SK-N-MC (cell line): ENCODE data around the gene HBE1.
"Not testable (repeated sequence)": the region's sequence is repeated elsewhere in the genome, so short reads cannot be mapped to it uniquely, and the experiment has no call there.

Experiments used
- DNase-seq: peaks from one replicate; pipeline ENCODE4 v3.0.0-alpha.2; 2011; ENCODE audit warnings: low read depth, low spot score
- H3K27ac ChIP-seq: fragments of 200-600 bp; sonication (generic); 2 replicates; pipeline ENCODE4 v1.5.1; 2016; ENCODE audit warnings: mixed run types
- H3K36me3 ChIP-seq: fragments of 200-600 bp; sonication (generic); 2 replicates; pipeline ENCODE4 v1.6.1; 2017; ENCODE audit warnings: antibody characterized with exemption, low read length, mixed read lengths; ENCODE audit not compliant: insufficient read depth
- H3K4me3 ChIP-seq: fragments of 200-600 bp; sonication (generic); 2 replicates; pipeline ENCODE4 v1.5.1; 2016
- H3K9ac ChIP-seq: fragments of 200-600 bp; sonication (generic); 2 replicates; pipeline ENCODE4 v1.8.0; 2017; ENCODE audit warnings: mixed run types, mixed read lengths; ENCODE audit not compliant: insufficient read length
- H3K9me3 ChIP-seq: fragments of 200-600 bp; sonication (generic); 2 replicates; pipeline ENCODE4 v1.6.1; 2017; ENCODE audit warnings: low read depth, mild to moderate bottlenecking, antibody characterized with exemption, low read length, moderate library complexity, mixed read lengths
- EZH2 ChIP-seq: fragments of 200-600 bp; sonication (generic); IDR thresholded peaks from one replicate; pipeline ENCODE4 v1.6.1; 2017; ENCODE audit warnings: antibody characterized with exemption
- FOXP2 ChIP-seq: optimal IDR thresholded peaks from 2 replicates; pipeline ENCODE3; 2011; ENCODE audit warnings: mild to moderate bottlenecking, moderate library complexity; ENCODE audit not compliant: insufficient read depth; ENCODE audit errors: extremely low read length, control extremely low read depth
- POLR2AphosphoS5 ChIP-seq: IDR thresholded peaks from 2 replicates; pipeline ENCODE4 v1.6.1; 2012; ENCODE audit warnings: mild to moderate bottlenecking, low read depth, low read length, borderline replicate concordance

Gene HBE1

DNA sequence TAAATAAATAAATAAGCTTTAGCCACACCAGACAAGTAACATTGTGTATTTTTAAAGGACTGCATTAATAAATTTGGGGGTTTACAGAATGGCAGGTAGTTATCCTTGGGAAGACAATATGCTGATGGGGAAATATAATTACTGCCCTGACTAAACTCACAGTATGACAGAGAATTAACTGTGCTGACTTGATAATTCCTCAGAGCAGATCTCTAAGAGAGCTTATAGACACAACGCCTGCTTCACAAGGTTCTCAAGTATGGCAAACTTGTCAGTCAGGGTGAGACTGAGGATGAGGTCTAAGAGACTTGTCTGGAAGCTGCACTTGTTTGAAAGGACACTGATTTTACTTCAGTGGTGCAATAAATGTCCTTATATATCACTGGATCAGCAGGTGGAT lies 28.7 kb upstream of the HBE1 start:
- Histone ChIP-seq H3K4me3 (no peak overlapping the region), H3K36me3 (no peaks in the 10 kb centered on the region), H3K9ac (no peak overlapping the region), H3K27ac (no peak overlapping the region), H3K9me3 (no peaks in the 10 kb centered on the region)
- TF ChIP-seq POLR2AphosphoS5 = no peak
- TF ChIP-seq EZH2 = no peak
- TF ChIP-seq FOXP2 = no peak
- no peak for DNase-seq

DNA sequence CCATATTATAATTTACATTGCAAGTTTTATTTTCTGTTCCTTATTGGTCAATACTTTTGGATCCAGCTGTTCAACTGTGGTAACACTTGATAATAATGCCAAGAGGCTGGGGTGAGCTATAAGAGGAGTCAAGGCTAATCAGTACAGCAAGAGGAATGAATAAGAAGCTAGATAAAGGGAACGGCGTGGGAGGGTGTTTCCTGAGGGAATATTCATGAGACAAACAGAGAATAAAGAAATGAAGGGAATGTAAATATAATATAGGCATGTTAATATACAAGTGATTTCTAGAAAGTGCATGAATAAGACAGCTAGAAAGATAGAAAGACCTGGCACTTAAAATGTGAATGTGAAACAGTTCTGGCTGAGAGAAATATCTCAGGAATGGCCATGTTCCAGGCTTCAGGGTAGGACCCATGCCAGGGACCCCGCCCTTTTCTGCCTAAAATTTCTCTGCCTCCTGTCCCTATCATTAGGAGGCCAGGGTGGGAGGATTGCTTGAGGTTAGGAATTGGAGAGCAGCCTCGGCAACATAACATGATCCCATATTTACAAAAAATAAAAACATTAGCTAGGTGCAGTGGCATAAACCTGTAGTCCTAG lies 28.1 kb upstream of the HBE1 start:
- TF ChIP-seq EZH2 = no peak
- TF ChIP-seq POLR2AphosphoS5 = no peak
- no peak for TF ChIP-seq FOXP2
- H3K4me3 ChIP-seq = no peak overlapping the region
- H3K27ac ChIP-seq = no peak overlapping the region
- DNase-seq = no peak
- no peaks in the 10 kb centered on the region for H3K9me3 ChIP-seq
- no peaks in the 10 kb centered on the region for H3K36me3 ChIP-seq
- no peak overlapping the region for H3K9ac ChIP-seq

- not testable (repeated sequence) for H3K9ac ChIP-seq, H3K27ac ChIP-seq, H3K4me3 ChIP-seq, DNase-seq, H3K36me3 ChIP-seq, H3K9me3 ChIP-seq
These were observed 24.7 kb upstream of the HBE1 start for GRCh38 chr11:5294342-5294995.

GRCh38 chr11:5293028-5293427 lies 23.3 kb upstream of the HBE1 start:
- no peaks in the 10 kb centered on the region for H3K36me3 ChIP-seq
- no peak overlapping the region for H3K4me3 ChIP-seq
- H3K27ac ChIP-seq = no peak overlapping the region
- no peak overlapping the region for H3K9ac ChIP-seq
- no peak for DNase-seq
- H3K9me3 ChIP-seq = no peaks in the 10 kb centered on the region
- no peak for TF ChIP-seq FOXP2
- no peak for TF ChIP-seq POLR2AphosphoS5
- TF ChIP-seq EZH2 = no peak

DNA sequence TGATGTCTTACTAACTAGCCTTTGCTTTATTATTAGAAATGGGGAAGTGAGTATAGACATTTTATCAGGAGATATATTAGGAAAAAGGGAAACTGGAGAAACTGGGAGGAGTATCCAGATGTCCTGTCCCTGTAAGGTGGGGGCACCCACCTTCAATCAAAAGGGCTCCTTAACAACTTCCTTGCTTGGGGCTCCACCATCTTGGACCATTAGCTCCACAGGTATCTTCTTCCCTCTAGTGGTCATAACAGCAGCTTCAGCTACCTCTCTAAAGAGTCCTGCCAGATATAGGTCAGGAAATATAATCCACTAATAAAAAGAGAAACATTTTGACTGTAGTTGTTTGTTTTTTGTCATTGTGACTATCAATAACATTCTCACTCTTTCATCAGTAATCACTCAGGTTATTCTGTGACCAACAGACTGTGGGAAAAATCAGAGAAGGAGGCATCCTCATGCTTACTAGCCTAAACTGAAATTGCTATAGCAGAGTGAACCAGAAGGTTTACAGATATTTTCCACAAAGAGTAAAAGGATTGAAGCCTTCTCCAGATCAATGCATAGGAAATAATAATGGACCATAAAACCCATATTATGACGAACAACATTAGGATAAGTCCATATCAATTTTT lies 21.6 kb upstream of the HBE1 start:
- H3K36me3 ChIP-seq = no peaks in the 10 kb centered on the region
- DNase-seq = no peak
- H3K9ac ChIP-seq = no peak overlapping the region
- no peak for TF ChIP-seq POLR2AphosphoS5
- no peak for TF ChIP-seq EZH2
- H3K27ac ChIP-seq = no peak overlapping the region
- H3K9me3 ChIP-seq = no peaks in the 10 kb centered on the region
- no peak overlapping the region for H3K4me3 ChIP-seq

DNA sequence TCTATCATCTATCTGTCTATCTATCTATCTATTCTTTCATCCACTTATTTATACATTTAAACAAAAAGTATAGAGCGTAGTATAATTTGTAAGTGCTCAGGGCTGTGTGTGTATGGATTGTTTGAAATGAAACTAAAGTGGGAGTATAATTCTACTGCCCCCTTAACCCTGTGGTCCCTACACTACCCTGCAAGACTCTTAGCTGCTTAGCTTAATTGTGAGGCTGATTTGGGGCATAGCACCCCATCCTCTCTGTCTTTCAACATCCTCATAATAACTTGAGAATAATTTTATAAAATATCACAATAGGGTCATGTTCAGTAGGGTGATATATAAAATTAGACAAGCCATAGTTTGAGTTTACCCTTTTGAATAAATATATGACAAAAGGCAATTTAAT lies 20.4 kb upstream of the HBE1 start:
- no peak for TF ChIP-seq POLR2AphosphoS5
- TF ChIP-seq FOXP2 = no peak
- TF ChIP-seq EZH2 = no peak
- Histone ChIP-seq H3K4me3 (no peak overlapping the region), H3K9ac (no peak overlapping the region), H3K9me3 (no peaks in the 10 kb centered on the region), H3K36me3 (no peaks in the 10 kb centered on the region), H3K27ac (no peak overlapping the region)
- DNase-seq = no peak

DNA sequence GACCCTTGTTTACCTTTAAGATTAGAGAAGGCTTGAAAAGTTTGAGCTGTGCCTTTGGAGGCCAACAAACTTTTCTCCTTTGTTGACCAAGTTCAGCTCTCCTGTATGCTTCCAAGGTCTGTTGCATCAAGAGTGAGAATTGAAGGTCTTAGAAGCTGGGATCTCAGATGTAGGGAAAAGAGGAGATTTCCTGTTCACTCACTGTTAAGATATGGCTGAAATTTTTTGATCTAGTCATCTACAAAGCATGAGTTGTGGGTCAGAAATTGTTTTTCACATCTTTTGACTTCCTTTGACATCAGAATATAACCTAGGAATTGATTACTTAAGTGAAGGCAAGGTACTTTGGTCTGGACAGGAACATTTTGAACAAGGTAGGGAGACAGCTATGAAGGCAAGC lies 20.0 kb upstream of the HBE1 start:
- Histone ChIP-seq H3K9ac (no peak overlapping the region), H3K4me3 (no peak overlapping the region), H3K36me3 (no peaks in the 10 kb centered on the region), H3K27ac (no peak overlapping the region), H3K9me3 (no peaks in the 10 kb centered on the region)
- DNase-seq = no peak
- no peak for TF ChIP-seq FOXP2
- no peak for TF ChIP-seq EZH2
- no peak for TF ChIP-seq POLR2AphosphoS5

GRCh38 chr11:5288906-5289550 lies 19.3 kb upstream of the HBE1 start:
- H3K27ac ChIP-seq = no peak overlapping the region
- no peak for DNase-seq
- H3K9me3 ChIP-seq = no peaks in the 10 kb centered on the region
- no peak overlapping the region for H3K9ac ChIP-seq
- no peak overlapping the region for H3K4me3 ChIP-seq
- no peaks in the 10 kb centered on the region for H3K36me3 ChIP-seq
- no peak for TF ChIP-seq FOXP2
- TF ChIP-seq POLR2AphosphoS5 = no peak
